Measurements from ENCODE around the gene RSRC1.
"Not testable (repeated sequence)": the region's sequence is repeated elsewhere in the genome, so short reads cannot be mapped to it uniquely, and the experiment has no call there.

Gene RSRC1

GRCh38 chr3:158109804-158110657 lies at the start of gene RSRC1:
TSS of gene RSRC1 (plus strand) at chr3:158110089. CDS start at chr3:158122105, 12,016 bp downstream.
- Histone ChIP-seq H3K27me3 (ENCODE audit: low read depth, low read length) (no peaks in the 10 kb centered on the region), H3K27ac (ENCODE audit: low read length) (peak within 1 kb of the TSS; percentile 67), H3K79me2 (ENCODE audit: low read length) (peaks cover 50% of the 10 kb centered on the region), H3K4me3 (ENCODE audit: low read length) (peak within 1 kb of the TSS; percentile 87), H4K20me1 (ENCODE audit: insufficient read depth, low read length) (no peaks in the 10 kb centered on the region), H3K9ac (ENCODE audit: low read length) (peak within 1 kb of the TSS; percentile 81), H3K4me1 (ENCODE audit: low read length) (peaks cover 16% of the 10 kb centered on the region), H3K9me3 (ENCODE audit: insufficient read depth, low read length) (no peaks in the 10 kb centered on the region), H3K36me3 (replicated peaks; ENCODE audit: low read depth, low read length) (no peaks in the 10 kb centered on the region), H3K4me2 (ENCODE audit: low read length) (peak within 1 kb of the TSS; percentile 78), H2AFZ (ENCODE audit: low read depth, low read length) (peak within 1 kb of the TSS; percentile 98)
- TF ChIP-seq EZH2phosphoT487 (IDR thresholded peaks at IDR 0.05; ENCODE audit: low read depth) = no peak
- TF ChIP-seq, protein P1, sequence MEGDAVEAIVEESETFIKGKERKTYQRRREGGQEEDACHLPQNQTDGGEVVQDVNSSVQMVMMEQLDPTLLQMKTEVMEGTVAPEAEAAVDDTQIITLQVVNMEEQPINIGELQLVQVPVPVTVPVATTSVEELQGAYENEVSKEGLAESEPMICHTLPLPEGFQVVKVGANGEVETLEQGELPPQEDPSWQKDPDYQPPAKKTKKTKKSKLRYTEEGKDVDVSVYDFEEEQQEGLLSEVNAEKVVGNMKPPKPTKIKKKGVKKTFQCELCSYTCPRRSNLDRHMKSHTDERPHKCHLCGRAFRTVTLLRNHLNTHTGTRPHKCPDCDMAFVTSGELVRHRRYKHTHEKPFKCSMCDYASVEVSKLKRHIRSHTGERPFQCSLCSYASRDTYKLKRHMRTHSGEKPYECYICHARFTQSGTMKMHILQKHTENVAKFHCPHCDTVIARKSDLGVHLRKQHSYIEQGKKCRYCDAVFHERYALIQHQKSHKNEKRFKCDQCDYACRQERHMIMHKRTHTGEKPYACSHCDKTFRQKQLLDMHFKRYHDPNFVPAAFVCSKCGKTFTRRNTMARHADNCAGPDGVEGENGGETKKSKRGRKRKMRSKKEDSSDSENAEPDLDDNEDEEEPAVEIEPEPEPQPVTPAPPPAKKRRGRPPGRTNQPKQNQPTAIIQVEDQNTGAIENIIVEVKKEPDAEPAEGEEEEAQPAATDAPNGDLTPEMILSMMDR (IDR thresholded peaks at IDR 0.05; ENCODE audit: low read depth, low read length) = no peak; the same call in 1 of the 2 replicates

GRCh38 chr3:158065574-158065973 lies 44.3 kb upstream of the RSRC1 start:
- H3K4me3 ChIP-seq (ENCODE audit: low read length); H3K79me2 ChIP-seq (ENCODE audit: low read length); H3K4me1 ChIP-seq (ENCODE audit: low read length); H3K9ac ChIP-seq (ENCODE audit: low read length); H4K20me1 ChIP-seq (ENCODE audit: insufficient read depth, low read length); H3K4me2 ChIP-seq (ENCODE audit: low read length); H3K27ac ChIP-seq (ENCODE audit: low read length); H3K9me3 ChIP-seq (ENCODE audit: insufficient read depth, low read length); H3K27me3 ChIP-seq (ENCODE audit: low read depth, low read length); H2AFZ ChIP-seq (ENCODE audit: low read depth, low read length); H3K36me3 ChIP-seq (replicated peaks; ENCODE audit: low read depth, low read length): not testable (repeated sequence)

DNA sequence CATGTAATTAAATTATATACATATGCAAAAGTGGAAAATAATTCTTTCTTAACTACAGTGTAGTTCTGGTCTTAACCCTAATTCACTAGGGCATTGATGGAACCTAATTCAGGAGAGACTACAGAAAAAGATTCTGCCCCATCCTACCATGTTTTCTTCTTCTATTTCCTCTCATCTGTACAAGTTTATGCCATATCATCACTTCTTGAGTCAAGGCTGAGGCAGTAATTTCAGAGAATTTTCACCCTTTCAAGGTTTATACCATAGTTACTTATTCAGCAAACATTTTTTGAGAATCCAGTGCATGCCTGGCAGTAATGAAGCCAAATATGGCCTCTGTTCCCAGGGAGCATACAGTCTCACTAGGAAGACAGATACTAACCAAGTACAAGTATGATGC lies 37.1 kb upstream of the RSRC1 start:
- H3K36me3 ChIP-seq (replicated peaks; ENCODE audit: low read depth, low read length) = no peaks in the 10 kb centered on the region
- H3K9ac ChIP-seq (ENCODE audit: low read length) = no peak overlapping the region
- no peaks in the 10 kb centered on the region for H4K20me1 ChIP-seq (ENCODE audit: insufficient read depth, low read length)
- no peak overlapping the region for H3K4me3 ChIP-seq (ENCODE audit: low read length)
- no peaks in the 10 kb centered on the region for H3K79me2 ChIP-seq (ENCODE audit: low read length)
- H3K27ac ChIP-seq (ENCODE audit: low read length) = no peak overlapping the region
- H3K27me3 ChIP-seq (ENCODE audit: low read depth, low read length) = no peaks in the 10 kb centered on the region
- no peaks in the 10 kb centered on the region for H3K9me3 ChIP-seq (ENCODE audit: insufficient read depth, low read length)
- H3K4me1 ChIP-seq (ENCODE audit: low read length) = no peaks in the 10 kb centered on the region
- H3K4me2 ChIP-seq (ENCODE audit: low read length) = no peak overlapping the region
- TF ChIP-seq, protein P1 (IDR thresholded peaks at IDR 0.05; ENCODE audit: low read depth, low read length) = no peak
- no peak for TF ChIP-seq EZH2phosphoT487 (IDR thresholded peaks at IDR 0.05; ENCODE audit: low read depth)
- no peak overlapping the region for H2AFZ ChIP-seq (ENCODE audit: low read depth, low read length)

GRCh38 chr3:158074591-158074990 lies 35.3 kb upstream of the RSRC1 start:
- Histone ChIP-seq H2AFZ (ENCODE audit: low read depth, low read length) (no peak overlapping the region), H3K9me3 (ENCODE audit: insufficient read depth, low read length) (no peaks in the 10 kb centered on the region), H3K9ac (ENCODE audit: low read length) (no peak overlapping the region), H4K20me1 (ENCODE audit: insufficient read depth, low read length) (no peaks in the 10 kb centered on the region), H3K4me1 (ENCODE audit: low read length) (no peaks in the 10 kb centered on the region), H3K36me3 (replicated peaks; ENCODE audit: low read depth, low read length) (no peaks in the 10 kb centered on the region), H3K27me3 (ENCODE audit: low read depth, low read length) (no peaks in the 10 kb centered on the region), H3K27ac (ENCODE audit: low read length) (no peak overlapping the region), H3K4me3 (ENCODE audit: low read length) (no peak overlapping the region), H3K79me2 (ENCODE audit: low read length) (no peaks in the 10 kb centered on the region), H3K4me2 (ENCODE audit: low read length) (no peak overlapping the region)
- TF ChIP-seq, protein P1 (IDR thresholded peaks at IDR 0.05; ENCODE audit: low read depth, low read length) = no peak
- no peak for TF ChIP-seq EZH2phosphoT487 (IDR thresholded peaks at IDR 0.05; ENCODE audit: low read depth)
